Nephron progenitor cell (in vitro differentiated cells): ENCODE results near the gene ANKRD34A.
"Not testable (repeated sequence)": the region's sequence is repeated elsewhere in the genome, so short reads cannot be mapped to it uniquely, and the experiment has no call there.

Experiments
- DNase-seq: peaks from one replicate; pipeline ENCODE4 v3.0.0; 2021
- H3K27ac Mint-ChIP-seq: 2 replicates; pipeline ENCODE4 v1.8.0; 2021; ENCODE audit warnings: mild to moderate bottlenecking, moderate library complexity, mixed read lengths
- H3K27me3 Mint-ChIP-seq: 2 replicates; pipeline ENCODE4 v1.8.0; 2021; ENCODE audit warnings: mild to moderate bottlenecking, low read depth, mixed read lengths; ENCODE audit not compliant: poor library complexity
- H3K36me3 Mint-ChIP-seq: 2 replicates; pipeline ENCODE4 v1.8.0; 2021; ENCODE audit warnings: low read depth, mixed read lengths
- H3K4me1 Mint-ChIP-seq: 2 replicates; pipeline ENCODE4 v1.8.0; 2021; ENCODE audit warnings: mixed read lengths
- H3K4me3 Mint-ChIP-seq: 2 replicates; pipeline ENCODE4 v1.8.0; 2021; ENCODE audit warnings: mild to moderate bottlenecking, moderate library complexity, mixed read lengths
- H3K9me3 Mint-ChIP-seq: 2 replicates; pipeline ENCODE4 v1.8.0; 2021; ENCODE audit warnings: mild to moderate bottlenecking, moderate library complexity, mixed read lengths
- CTCF ChIP-seq: fragments of 200-600 bp; sonication (generic); IDR thresholded peaks from 2 replicates; pipeline ENCODE4 v1.5.0; 2021; ENCODE audit warnings: antibody characterized with exemption

The ANKRD34A gene

GRCh38 chr1:145937436-145937835, 26.9 kb downstream of the ANKRD34A start:
- Mint-ChIP-seq H3K4me1 (peaks cover 12% of the 10 kb centered on the region), H3K27me3 (no peaks in the 10 kb centered on the region), H3K9me3 (no peaks in the 10 kb centered on the region), H3K27ac (no peak overlapping the region), H3K4me3 (no peak overlapping the region), H3K36me3 (peaks cover 40% of the 10 kb centered on the region)
- DNase-seq = no peak
- TF ChIP-seq CTCF = no peak

- Mint-ChIP-seq H3K27ac (no peak overlapping the region), H3K4me1 (peaks cover 12% of the 10 kb centered on the region), H3K9me3 (no peaks in the 10 kb centered on the region), H3K27me3 (no peaks in the 10 kb centered on the region), H3K4me3 (no peak overlapping the region), H3K36me3 (peaks cover 34% of the 10 kb centered on the region)
- TF ChIP-seq CTCF = no peak
- no peak for DNase-seq
Measured at GRCh38 chr1:145936247-145936646, 28.1 kb downstream of the ANKRD34A start.

- no peak for DNase-seq
- H3K4me3 Mint-ChIP-seq = no peak overlapping the region
Measured at GRCh38 chr1:145935708-145936107, 28.7 kb downstream of the ANKRD34A start.

GRCh38 chr1:145932522-145933009, 31.8 kb downstream of the ANKRD34A start:
- not testable (repeated sequence) for H3K9me3 Mint-ChIP-seq, H3K27me3 Mint-ChIP-seq, H3K4me3 Mint-ChIP-seq, DNase-seq, H3K27ac Mint-ChIP-seq
- Mint-ChIP-seq H3K36me3 (peaks cover 35% of the 10 kb centered on the region), H3K4me1 (peaks cover 20% of the 10 kb centered on the region)

More at GRCh38 chr1:145935708-145936107, 28.7 kb downstream of the ANKRD34A start:
- Mint-ChIP-seq H3K4me1 (peaks cover 12% of the 10 kb centered on the region), H3K27ac (no peak overlapping the region), H3K9me3 (no peaks in the 10 kb centered on the region), H3K27me3 (no peaks in the 10 kb centered on the region), H3K36me3 (peaks cover 34% of the 10 kb centered on the region)
- TF ChIP-seq CTCF = no peak

GRCh38 chr1:145927916-145928643, 36.3 kb downstream of the ANKRD34A start:
- Mint-ChIP-seq H3K36me3 (peaks cover 17% of the 10 kb centered on the region), H3K4me1 (peaks cover 19% of the 10 kb centered on the region), H3K9me3 (no peaks in the 10 kb centered on the region), H3K27ac (no peak overlapping the region), H3K4me3 (peak overlapping the region; percentile 82), H3K27me3 (no peaks in the 10 kb centered on the region)
- DNase-seq = no peak
- no peak for TF ChIP-seq CTCF

- peak; percentile 87 for DNase-seq
- peaks cover 22% of the 10 kb centered on the region for H3K36me3 Mint-ChIP-seq
- TF ChIP-seq CTCF = peak; percentile 54
- no peaks in the 10 kb centered on the region for H3K9me3 Mint-ChIP-seq
- no peaks in the 10 kb centered on the region for H3K27me3 Mint-ChIP-seq
- no peak within 1 kb of the TSS for H3K27ac Mint-ChIP-seq
- peak within 1 kb of the TSS; percentile 82 for H3K4me3 Mint-ChIP-seq
- H3K4me1 Mint-ChIP-seq = peaks cover 12% of the 10 kb centered on the region
Measured at GRCh38 chr1:145927063-145927886, 37.1 kb downstream of the ANKRD34A start, which contains the start of gene RBM8A. TSS of gene RBM8A (minus strand) at chr1:145927484. CDS start at chr1:145927426, 58 bp downstream.
